Measurements from ENCODE around the gene TSHZ1.

GRCh38 chr18:75165926-75166325 is 44.7 kb upstream of the TSHZ1 start:
- TF ChIP-seq REST (IDR thresholded peaks at IDR 0.05) (no peak), TAF1 (conservative IDR thresholded peaks at IDR 0.05) (no peak), FOXA1 (IDR thresholded peaks at IDR 0.05) (no peak), YY1 (IDR thresholded peaks at IDR 0.05) (no peak), RAD21 (IDR thresholded peaks at IDR 0.05) (no peak), SP1 (IDR thresholded peaks at IDR 0.05) (no peak)
- TF ChIP-seq, protein P1, sequence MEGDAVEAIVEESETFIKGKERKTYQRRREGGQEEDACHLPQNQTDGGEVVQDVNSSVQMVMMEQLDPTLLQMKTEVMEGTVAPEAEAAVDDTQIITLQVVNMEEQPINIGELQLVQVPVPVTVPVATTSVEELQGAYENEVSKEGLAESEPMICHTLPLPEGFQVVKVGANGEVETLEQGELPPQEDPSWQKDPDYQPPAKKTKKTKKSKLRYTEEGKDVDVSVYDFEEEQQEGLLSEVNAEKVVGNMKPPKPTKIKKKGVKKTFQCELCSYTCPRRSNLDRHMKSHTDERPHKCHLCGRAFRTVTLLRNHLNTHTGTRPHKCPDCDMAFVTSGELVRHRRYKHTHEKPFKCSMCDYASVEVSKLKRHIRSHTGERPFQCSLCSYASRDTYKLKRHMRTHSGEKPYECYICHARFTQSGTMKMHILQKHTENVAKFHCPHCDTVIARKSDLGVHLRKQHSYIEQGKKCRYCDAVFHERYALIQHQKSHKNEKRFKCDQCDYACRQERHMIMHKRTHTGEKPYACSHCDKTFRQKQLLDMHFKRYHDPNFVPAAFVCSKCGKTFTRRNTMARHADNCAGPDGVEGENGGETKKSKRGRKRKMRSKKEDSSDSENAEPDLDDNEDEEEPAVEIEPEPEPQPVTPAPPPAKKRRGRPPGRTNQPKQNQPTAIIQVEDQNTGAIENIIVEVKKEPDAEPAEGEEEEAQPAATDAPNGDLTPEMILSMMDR (IDR thresholded peaks at IDR 0.05; ENCODE audit: low read depth, low read length, missing input control), result no peak
- TF ChIP-seq, protein P2, sequence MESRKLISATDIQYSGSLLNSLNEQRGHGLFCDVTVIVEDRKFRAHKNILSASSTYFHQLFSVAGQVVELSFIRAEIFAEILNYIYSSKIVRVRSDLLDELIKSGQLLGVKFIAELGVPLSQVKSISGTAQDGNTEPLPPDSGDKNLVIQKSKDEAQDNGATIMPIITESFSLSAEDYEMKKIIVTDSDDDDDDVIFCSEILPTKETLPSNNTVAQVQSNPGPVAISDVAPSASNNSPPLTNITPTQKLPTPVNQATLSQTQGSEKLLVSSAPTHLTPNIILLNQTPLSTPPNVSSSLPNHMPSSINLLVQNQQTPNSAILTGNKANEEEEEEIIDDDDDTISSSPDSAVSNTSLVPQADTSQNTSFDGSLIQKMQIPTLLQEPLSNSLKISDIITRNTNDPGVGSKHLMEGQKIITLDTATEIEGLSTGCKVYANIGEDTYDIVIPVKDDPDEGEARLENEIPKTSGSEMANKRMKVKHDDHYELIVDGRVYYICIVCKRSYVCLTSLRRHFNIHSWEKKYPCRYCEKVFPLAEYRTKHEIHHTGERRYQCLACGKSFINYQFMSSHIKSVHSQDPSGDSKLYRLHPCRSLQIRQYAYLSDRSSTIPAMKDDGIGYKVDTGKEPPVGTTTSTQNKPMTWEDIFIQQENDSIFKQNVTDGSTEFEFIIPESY (IDR thresholded peaks at IDR 0.05), result no peak
- TF ChIP-seq, protein P3, sequence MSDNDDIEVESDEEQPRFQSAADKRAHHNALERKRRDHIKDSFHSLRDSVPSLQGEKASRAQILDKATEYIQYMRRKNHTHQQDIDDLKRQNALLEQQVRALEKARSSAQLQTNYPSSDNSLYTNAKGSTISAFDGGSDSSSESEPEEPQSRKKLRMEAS (IDR thresholded peaks at IDR 0.05), result no peak
- TF ChIP-seq, protein P4, sequence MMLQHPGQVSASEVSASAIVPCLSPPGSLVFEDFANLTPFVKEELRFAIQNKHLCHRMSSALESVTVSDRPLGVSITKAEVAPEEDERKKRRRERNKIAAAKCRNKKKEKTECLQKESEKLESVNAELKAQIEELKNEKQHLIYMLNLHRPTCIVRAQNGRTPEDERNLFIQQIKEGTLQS (IDR thresholded peaks at IDR 0.05), result no peak
